A549 (cell line): ENCODE data around the gene HOXA10.

Source experiments
- POLR2A ChIP-seq: IDR thresholded peaks from 2 replicates; pipeline ENCODE4 v1.6.1; 2012; ENCODE audit warnings: mild to moderate bottlenecking, low read length
- SMC3 ChIP-seq: fragments of >200 bp; sonication (Bioruptor Twin); formaldehyde crosslinking; IDR thresholded peaks from 3 replicates; pipeline ENCODE4 v1.6.1; 2018; ENCODE audit warnings: inconsistent platforms
- TF ChIP-seq, protein P1 (sequence below): fragments of 450-650 bp; IDR thresholded peaks from 2 replicates; pipeline ENCODE4 v1.6.1; 2014; ENCODE audit warnings: antibody characterized with exemption

DNA sequence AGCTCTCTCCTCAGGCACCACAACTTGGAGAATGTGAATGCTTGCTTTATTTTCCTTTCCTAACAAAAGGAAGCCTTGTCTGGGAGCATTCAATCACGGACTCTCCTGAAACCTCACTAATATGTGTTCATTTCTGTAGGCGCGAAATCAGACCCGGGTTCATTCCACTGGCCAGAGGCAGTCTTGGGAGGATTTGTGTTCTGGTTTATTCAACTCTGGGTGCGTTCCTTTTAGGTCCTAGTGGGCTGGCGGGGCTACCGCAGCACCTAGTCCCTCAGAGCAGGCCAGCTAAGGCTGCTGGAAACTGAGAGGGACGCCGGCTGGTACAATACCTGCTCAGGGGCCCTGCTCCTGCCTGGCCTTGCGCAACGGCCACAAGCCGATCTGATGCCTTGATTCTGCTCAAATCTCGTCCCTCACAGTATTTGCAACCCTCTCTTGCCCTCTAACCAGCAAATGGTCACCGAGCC is 51.1 kb downstream of the HOXA10 start:
- TF ChIP-seq SMC3 (no peak), POLR2A (no peak)
- TF ChIP-seq, protein P1, sequence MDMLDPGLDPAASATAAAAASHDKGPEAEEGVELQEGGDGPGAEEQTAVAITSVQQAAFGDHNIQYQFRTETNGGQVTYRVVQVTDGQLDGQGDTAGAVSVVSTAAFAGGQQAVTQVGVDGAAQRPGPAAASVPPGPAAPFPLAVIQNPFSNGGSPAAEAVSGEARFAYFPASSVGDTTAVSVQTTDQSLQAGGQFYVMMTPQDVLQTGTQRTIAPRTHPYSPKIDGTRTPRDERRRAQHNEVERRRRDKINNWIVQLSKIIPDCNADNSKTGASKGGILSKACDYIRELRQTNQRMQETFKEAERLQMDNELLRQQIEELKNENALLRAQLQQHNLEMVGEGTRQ = no peak
